BLaER1 (cell line): ENCODE measurements around the gene USP26.
A peak's percentile ranks its signal among the peaks of the same experiment; 100 is the strongest.
"Not testable (repeated sequence)": the region's sequence is repeated elsewhere in the genome, so short reads cannot be mapped to it uniquely, and the experiment has no call there.

Source experiments
- H3K27ac ChIP-seq: shearing (Covaris generic); formaldehyde crosslinking; 2 replicates; pipeline ENCODE4 v1.8.1; 2022
- H3K27me3 ChIP-seq: shearing (Covaris generic); formaldehyde crosslinking; 2 replicates; pipeline ENCODE4 v1.8.1; 2022
- H3K36me3 ChIP-seq: shearing (Covaris generic); formaldehyde crosslinking; 2 replicates; pipeline ENCODE4 v1.8.1; 2022
- H3K4me1 ChIP-seq: shearing (Covaris generic); formaldehyde crosslinking; 2 replicates; pipeline ENCODE4 v1.8.1; 2022
- H3K4me2 ChIP-seq: shearing (Covaris generic); formaldehyde crosslinking; 2 replicates; pipeline ENCODE4 v1.8.1; 2022
- H3K4me3 ChIP-seq: shearing (Covaris generic); formaldehyde crosslinking; 2 replicates; pipeline ENCODE4 v1.8.1; 2022
- H3K9ac ChIP-seq: shearing (Covaris generic); formaldehyde crosslinking; 2 replicates; pipeline ENCODE4 v1.8.1; 2022
- H3K9me3 ChIP-seq: shearing (Covaris generic); formaldehyde crosslinking; 2 replicates; pipeline ENCODE4 v1.8.1; 2022
- H4K20me1 ChIP-seq: shearing (Covaris generic); formaldehyde crosslinking; 2 replicates; pipeline ENCODE4 v1.8.1; 2022
- Cebpa-rat ChIP-seq: shearing (Covaris generic); IDR thresholded peaks from 2 replicates; pipeline ENCODE4 v1.8.1; 2022

Gene USP26, protein sequence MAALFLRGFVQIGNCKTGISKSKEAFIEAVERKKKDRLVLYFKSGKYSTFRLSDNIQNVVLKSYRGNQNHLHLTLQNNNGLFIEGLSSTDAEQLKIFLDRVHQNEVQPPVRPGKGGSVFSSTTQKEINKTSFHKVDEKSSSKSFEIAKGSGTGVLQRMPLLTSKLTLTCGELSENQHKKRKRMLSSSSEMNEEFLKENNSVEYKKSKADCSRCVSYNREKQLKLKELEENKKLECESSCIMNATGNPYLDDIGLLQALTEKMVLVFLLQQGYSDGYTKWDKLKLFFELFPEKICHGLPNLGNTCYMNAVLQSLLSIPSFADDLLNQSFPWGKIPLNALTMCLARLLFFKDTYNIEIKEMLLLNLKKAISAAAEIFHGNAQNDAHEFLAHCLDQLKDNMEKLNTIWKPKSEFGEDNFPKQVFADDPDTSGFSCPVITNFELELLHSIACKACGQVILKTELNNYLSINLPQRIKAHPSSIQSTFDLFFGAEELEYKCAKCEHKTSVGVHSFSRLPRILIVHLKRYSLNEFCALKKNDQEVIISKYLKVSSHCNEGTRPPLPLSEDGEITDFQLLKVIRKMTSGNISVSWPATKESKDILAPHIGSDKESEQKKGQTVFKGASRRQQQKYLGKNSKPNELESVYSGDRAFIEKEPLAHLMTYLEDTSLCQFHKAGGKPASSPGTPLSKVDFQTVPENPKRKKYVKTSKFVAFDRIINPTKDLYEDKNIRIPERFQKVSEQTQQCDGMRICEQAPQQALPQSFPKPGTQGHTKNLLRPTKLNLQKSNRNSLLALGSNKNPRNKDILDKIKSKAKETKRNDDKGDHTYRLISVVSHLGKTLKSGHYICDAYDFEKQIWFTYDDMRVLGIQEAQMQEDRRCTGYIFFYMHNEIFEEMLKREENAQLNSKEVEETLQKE

DNA sequence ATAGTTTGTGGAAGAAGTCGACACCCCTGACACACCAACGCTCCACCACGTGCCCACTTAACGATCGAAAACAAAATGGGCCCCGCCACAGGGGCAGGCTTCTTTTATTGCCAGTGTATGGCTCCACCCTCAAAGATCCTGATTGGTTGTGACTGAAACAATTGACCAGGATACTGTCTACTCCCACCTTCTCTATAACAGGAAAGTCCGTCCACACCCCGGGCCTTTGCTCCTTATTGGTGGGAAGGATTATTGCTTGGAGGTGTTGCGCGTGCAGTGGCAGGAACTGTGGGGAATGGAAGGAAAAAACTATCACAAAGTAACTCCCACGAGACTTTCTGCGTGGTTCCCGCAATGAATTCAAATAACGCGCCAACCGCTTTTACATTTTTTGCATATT lies at the start of gene USP26:
USP26 (minus strand) TSS at position 79 of the 400 bp plus-strand sequence. CDS start 68,889 bp downstream, outside the sequence.
- peaks cover 74% of the 10 kb centered on the region for H3K27me3 ChIP-seq
- no peaks in the 10 kb centered on the region for H3K36me3 ChIP-seq
- H3K4me2 ChIP-seq, result peak within 1 kb of the TSS; percentile 58
- H3K9me3 ChIP-seq, result no peaks in the 10 kb centered on the region
- no peak within 1 kb of the TSS for H3K27ac ChIP-seq
- no peaks in the 10 kb centered on the region for H4K20me1 ChIP-seq
- no peak for TF ChIP-seq Cebpa-rat
- H3K9ac ChIP-seq, result no peak within 1 kb of the TSS
- peaks cover 19% of the 10 kb centered on the region for H3K4me1 ChIP-seq
- H3K4me3 ChIP-seq, result no peak within 1 kb of the TSS

GRCh38 chrX:133134282-133134681 lies 37.4 kb upstream of the USP26 start:
- no peak overlapping the region for H3K4me2 ChIP-seq
- H3K27me3 ChIP-seq, result peaks cover 87% of the 10 kb centered on the region
- H4K20me1 ChIP-seq, result no peaks in the 10 kb centered on the region
- H3K4me3 ChIP-seq, result no peak overlapping the region
- no peak overlapping the region for H3K27ac ChIP-seq
- peaks cover 8% of the 10 kb centered on the region; the same call in 1 of the 2 replicates for H3K4me1 ChIP-seq
- H3K9me3 ChIP-seq, result no peaks in the 10 kb centered on the region
- no peak for TF ChIP-seq Cebpa-rat
- no peaks in the 10 kb centered on the region for H3K36me3 ChIP-seq
- H3K9ac ChIP-seq, result no peak overlapping the region

GRCh38 chrX:133120406-133120805 lies 23.5 kb upstream of the USP26 start:
- H3K27me3 ChIP-seq, result peaks cover 72% of the 10 kb centered on the region
- H3K4me1 ChIP-seq, result no peaks in the 10 kb centered on the region
- no peak overlapping the region for H3K4me2 ChIP-seq
- no peaks in the 10 kb centered on the region for H3K36me3 ChIP-seq
- TF ChIP-seq Cebpa-rat, result no peak
- H3K9me3 ChIP-seq, result no peaks in the 10 kb centered on the region
- H3K9ac ChIP-seq, result no peak overlapping the region
- H3K27ac ChIP-seq, result no peak overlapping the region
- H3K4me3 ChIP-seq, result no peak overlapping the region
- no peaks in the 10 kb centered on the region for H4K20me1 ChIP-seq

GRCh38 chrX:133094098-133094731 lies 2.7 kb downstream of the USP26 start:
- H3K4me3 ChIP-seq, result no peak overlapping the region
- no peak overlapping the region for H3K9ac ChIP-seq
- H3K9me3 ChIP-seq, result no peaks in the 10 kb centered on the region
- H3K36me3 ChIP-seq, result no peaks in the 10 kb centered on the region
- no peak overlapping the region for H3K4me2 ChIP-seq
- no peak for TF ChIP-seq Cebpa-rat
- no peak overlapping the region for H3K27ac ChIP-seq
- peaks cover 19% of the 10 kb centered on the region for H3K4me1 ChIP-seq
- peaks cover 5% of the 10 kb centered on the region; the same call in 1 of the 2 replicates for H4K20me1 ChIP-seq
- peaks cover 80% of the 10 kb centered on the region for H3K27me3 ChIP-seq

GRCh38 chrX:133090236-133090809 lies 6.6 kb downstream of the USP26 start:
- Histone ChIP-seq H3K36me3 (no peaks in the 10 kb centered on the region), H3K9me3 (no peaks in the 10 kb centered on the region)
- TF ChIP-seq Cebpa-rat, result no peak

GRCh38 chrX:133089411-133089810 lies 7.5 kb downstream of the USP26 start:
- Histone ChIP-seq H3K9me3 (no peaks in the 10 kb centered on the region), H4K20me1 (peaks cover 5% of the 10 kb centered on the region; the same call in 1 of the 2 replicates), H3K27me3 (peaks cover 95% of the 10 kb centered on the region), H3K9ac (no peak overlapping the region), H3K4me3 (no peak overlapping the region), H3K4me2 (no peak overlapping the region), H3K4me1 (no peaks in the 10 kb centered on the region), H3K27ac (no peak overlapping the region), H3K36me3 (no peaks in the 10 kb centered on the region)
- TF ChIP-seq Cebpa-rat, result no peak

More at GRCh38 chrX:133090236-133090809, 6.6 kb downstream of the USP26 start:
- H3K4me2 ChIP-seq, result no peak overlapping the region
- no peak overlapping the region for H3K9ac ChIP-seq
- no peaks in the 10 kb centered on the region for H3K4me1 ChIP-seq
- peaks cover 93% of the 10 kb centered on the region for H3K27me3 ChIP-seq
- peaks cover 5% of the 10 kb centered on the region; the same call in 1 of the 2 replicates for H4K20me1 ChIP-seq
- H3K4me3 ChIP-seq, result no peak overlapping the region
- no peak overlapping the region for H3K27ac ChIP-seq

DNA sequence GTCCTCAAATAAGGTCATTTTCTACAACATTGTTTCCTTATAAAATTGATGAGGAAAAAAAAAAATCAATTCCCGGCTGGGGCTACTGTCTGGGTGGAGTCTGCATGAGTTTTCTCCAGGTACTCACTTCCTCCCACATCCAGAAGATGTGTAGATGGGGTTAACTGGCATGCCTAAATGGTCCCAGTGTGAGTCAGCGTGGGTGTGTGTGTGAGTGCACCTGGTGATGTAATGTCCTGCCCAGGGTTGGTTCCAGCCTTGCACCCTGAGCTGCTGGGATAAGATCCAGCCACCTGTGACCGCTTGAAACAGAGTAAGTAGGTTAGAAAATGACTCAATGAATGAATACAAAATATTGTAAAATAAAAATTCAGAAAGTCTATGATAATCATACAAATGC lies 11.1 kb downstream of the USP26 start:
- H3K9ac ChIP-seq, result no peak overlapping the region
- H3K4me2 ChIP-seq, result no peak overlapping the region
- no peak overlapping the region for H3K4me3 ChIP-seq
- H4K20me1 ChIP-seq, result no peaks in the 10 kb centered on the region
- H3K36me3 ChIP-seq, result no peaks in the 10 kb centered on the region
- H3K27me3 ChIP-seq, result peaks cover 97% of the 10 kb centered on the region
- no peaks in the 10 kb centered on the region for H3K4me1 ChIP-seq
- no peak for TF ChIP-seq Cebpa-rat
- H3K9me3 ChIP-seq, result no peaks in the 10 kb centered on the region
- H3K27ac ChIP-seq, result no peak overlapping the region

DNA sequence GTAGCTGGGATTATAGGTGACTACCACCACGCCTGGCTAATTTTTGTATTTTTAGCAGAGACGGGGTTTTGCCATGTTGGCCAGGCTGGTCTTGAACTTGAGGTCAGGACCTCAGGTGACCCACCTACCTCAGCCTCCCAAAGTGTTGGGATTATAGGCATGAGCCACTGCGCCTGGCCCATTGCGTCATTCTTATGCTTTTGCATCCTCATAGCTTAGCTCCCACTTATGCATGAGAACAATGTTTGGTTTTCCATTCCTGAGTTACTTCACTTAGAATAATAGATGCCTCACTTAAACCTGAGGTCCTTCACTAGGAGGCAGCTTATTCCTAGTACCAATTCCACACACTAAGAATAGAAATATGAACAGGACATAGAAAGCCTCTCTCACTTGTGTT lies 11.9 kb downstream of the USP26 start:
- H3K9ac ChIP-seq, H3K36me3 ChIP-seq, H4K20me1 ChIP-seq, H3K4me1 ChIP-seq, H3K9me3 ChIP-seq, H3K4me2 ChIP-seq, H3K27ac ChIP-seq, H3K4me3 ChIP-seq: not testable (repeated sequence)
- peaks cover 99% of the 10 kb centered on the region for H3K27me3 ChIP-seq

DNA sequence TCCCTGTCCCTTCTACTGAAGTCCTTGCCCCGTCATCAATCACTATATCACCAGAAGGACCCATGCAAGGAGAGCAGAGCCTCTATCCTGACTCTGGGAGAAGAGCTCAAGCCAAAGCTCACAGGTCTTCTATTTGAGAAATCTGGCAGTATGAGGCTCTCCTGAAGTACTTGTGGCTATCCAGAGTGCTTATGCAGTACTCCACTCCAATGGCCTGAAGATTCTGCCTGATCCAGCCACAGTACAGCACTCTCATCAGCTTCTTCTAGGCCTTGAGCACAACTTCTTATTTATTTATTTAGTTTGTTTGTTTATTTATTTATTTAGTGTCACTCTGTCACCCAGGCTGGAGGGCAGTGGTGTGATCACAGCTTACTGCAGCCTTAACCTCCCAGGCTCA lies 13.0 kb downstream of the USP26 start:
- TF ChIP-seq Cebpa-rat, result no peak
- Histone ChIP-seq H3K27ac (no peak overlapping the region), H3K4me3 (no peak overlapping the region), H3K27me3 (peaks cover 99% of the 10 kb centered on the region), H3K9me3 (no peaks in the 10 kb centered on the region), H4K20me1 (no peaks in the 10 kb centered on the region), H3K36me3 (no peaks in the 10 kb centered on the region), H3K4me1 (no peaks in the 10 kb centered on the region), H3K4me2 (no peak overlapping the region), H3K9ac (no peak overlapping the region)
